HCT116 (cell line): ENCODE results near the gene CRTC3. TPM values are rescaled to one million over a fixed set of nuclear protein-coding genes. Genes with fewer than 3 reads are reported as not detected.

Experiments used
- ATAC-seq: fragments of 200-7000 bp; cut with Tn5 transposase; 2 replicates; pipeline ENCODE4 v1.9.1; 2020; ENCODE audit warnings: mild to moderate bottlenecking, moderate library complexity
- BruUV-seq: library from RNA; stranded (reverse); fragments of 400-500 nt; replicated peaks from 2 replicates; lab custom pipeline; 2021; lab: Mats Ljungman, UMichigan
- CTCF ChIA-PET: fragments of 300-600 bp; sonication (Branson Sonifier 250); formaldehyde crosslinking; loops from one replicate; lab custom pipeline; 2021; ENCODE audit warnings: antibody characterized with exemption; lab: Charles Lee
- POLR2A ChIA-PET: fragments of 300-600, 350-600 bp; sonication (Branson Sonifier 250); formaldehyde crosslinking; loops from one replicate; lab custom pipeline; 2021; ENCODE audit warnings: antibody characterized with exemption; lab: Charles Lee
- RAD21 ChIA-PET, 2 experiments: fragments of 300-600 bp; sonication (Branson Sonifier 250); formaldehyde crosslinking; loops; one replicate each; lab custom pipeline; 2023; ENCODE audit warnings: low total read pairs in 2 of 2; ENCODE audit not compliant: uncharacterized antibody in 2 of 2, unreplicated experiment in 2 of 2, low non-redundant PET in 1 of 2; lab: Charles Lee
- DNase-seq: peaks from one replicate; pipeline ENCODE4 v3.0.0-alpha.2; 2010; ENCODE audit warnings: low read depth, low spot score
- H2AFZ ChIP-seq: fragments of 200-600 bp; shearing (Covaris generic), sonication (generic); 2 replicates; pipeline ENCODE4 v1.6.1; 2017; ENCODE audit warnings: low read depth, mixed run types, mixed read lengths, antibody characterized with exemption, low read length; ENCODE audit not compliant: poor library complexity, severe bottlenecking
- H3K27ac ChIP-seq: 2 replicates; pipeline ENCODE4 v1.5.1; 2012; ENCODE audit warnings: low read depth, low read length
- H3K27me3 ChIP-seq: fragments of 200-600 bp; sonication (generic); 2 replicates; pipeline ENCODE4 v1.6.1; 2016; ENCODE audit warnings: mixed run types, low read length, mixed read lengths; ENCODE audit not compliant: insufficient read depth
- H3K36me3 ChIP-seq, 2 experiments: fragments of 200-500 bp in 1 of 2; fragments of 200-600 bp in 1 of 2; sonication (Bioruptor generic) in 1 of 2; sonication (generic) in 1 of 2; 2 replicates each; pipeline versions ENCODE4 v1.5.1 to v1.6.1; 2014 to 2016; ENCODE audit warnings: low read length in 2 of 2, inconsistent platforms in 1 of 2, mixed read lengths in 1 of 2, mixed run types in 1 of 2; ENCODE audit not compliant: insufficient read depth in 2 of 2, control insufficient read depth in 1 of 2
- H3K4me1 ChIP-seq, 2 experiments: fragments of 200-600 bp in 1 of 2; sonication (generic) in 1 of 2; 2 replicates each; pipeline versions ENCODE4 v1.5.1 to v1.6.1; 2012 to 2017; ENCODE audit warnings: low read length in 2 of 2, inconsistent platforms in 1 of 2, mild to moderate bottlenecking in 1 of 2, mixed read lengths in 1 of 2, mixed run types in 1 of 2, moderate library complexity in 1 of 2; ENCODE audit not compliant: insufficient read depth in 2 of 2, control insufficient read depth in 1 of 2
- H3K4me2 ChIP-seq: fragments of 200-600 bp; sonication (generic); 2 replicates; pipeline ENCODE4 v1.6.1; 2017; ENCODE audit warnings: mixed run types, low read length, mixed read lengths
- H3K4me3 ChIP-seq, 2 experiments: fragments of 200-600 bp in 1 of 2; sonication (generic) in 1 of 2; replicated peaks in 1 of 2; 2 replicates each; pipeline ENCODE4 v1.5.1; 2011 to 2016; ENCODE audit warnings: low read length in 2 of 2, control low read depth in 1 of 2, low read depth in 1 of 2, mild to moderate bottlenecking in 1 of 2, mixed read lengths in 1 of 2, mixed run types in 1 of 2
- H3K79me2 ChIP-seq: fragments of 200-600 bp; sonication (generic); 2 replicates; pipeline ENCODE4 v1.6.1; 2017; ENCODE audit warnings: mild to moderate bottlenecking, mixed run types, low read length, moderate library complexity, mixed read lengths; ENCODE audit not compliant: insufficient read depth
- H3K9ac ChIP-seq: fragments of 200-600 bp; sonication (generic); 2 replicates; pipeline ENCODE4 v1.6.1; 2016; ENCODE audit warnings: low read length, mixed read lengths
- H3K9me2 ChIP-seq: fragments of 200-600 bp; sonication (generic), shearing (Covaris generic); 2 replicates; pipeline ENCODE4 v1.6.1; 2017; ENCODE audit warnings: mixed run types, mild to moderate bottlenecking, moderate library complexity; ENCODE audit not compliant: insufficient read depth
- H3K9me3 ChIP-seq, 2 experiments: fragments of 200-500 bp in 1 of 2; fragments of 200-600 bp in 1 of 2; sonication (Bioruptor generic) in 1 of 2; sonication (generic) in 1 of 2; 2 replicates each; pipeline ENCODE4 v1.6.1; 2014 to 2017; ENCODE audit warnings: low read length in 2 of 2, mixed read lengths in 2 of 2, inconsistent platforms in 1 of 2, low read depth in 1 of 2, mild to moderate bottlenecking in 1 of 2, mixed run types in 1 of 2, moderate library complexity in 1 of 2; ENCODE audit not compliant: control insufficient read depth in 1 of 2, insufficient read depth in 1 of 2
- H4K20me1 ChIP-seq: fragments of 200-600 bp; sonication (generic), shearing (Covaris generic); 2 replicates; pipeline ENCODE4 v1.6.1; 2017; ENCODE audit warnings: mixed run types, mild to moderate bottlenecking, moderate library complexity; ENCODE audit not compliant: insufficient read depth
- ATF3 ChIP-seq: IDR thresholded peaks from 2 replicates; pipeline ENCODE4 v1.6.1; 2012
- CEBPB ChIP-seq: IDR thresholded peaks from 2 replicates; pipeline ENCODE4 v1.6.1; 2012; ENCODE audit warnings: low read depth
- CTCF ChIP-seq, 3 experiments: fragments of 200-600 bp in 1 of 3; sonication (generic) in 1 of 3; IDR thresholded peaks in 2 of 3; conservative IDR thresholded peaks in 1 of 3; 2 replicates each; pipeline ENCODE4 v1.5.1; 2012 to 2017; ENCODE audit warnings: low read depth in 2 of 3, low read length in 2 of 3, antibody characterized with exemption in 1 of 3, borderline replicate concordance in 1 of 3, control low read depth in 1 of 3, mild to moderate bottlenecking in 1 of 3, mixed read lengths in 1 of 3, mixed run types in 1 of 3, moderate library complexity in 1 of 3; ENCODE audit not compliant: insufficient read depth in 1 of 3
- EGR1 ChIP-seq: IDR thresholded peaks from 2 replicates; pipeline ENCODE4 v1.6.1; 2012; ENCODE audit warnings: low read depth
- ELF1 ChIP-seq: IDR thresholded peaks from 2 replicates; pipeline ENCODE4 v1.6.1; 2012; ENCODE audit warnings: low read depth, borderline replicate concordance
- EZH2 ChIP-seq: fragments of 200-600 bp; sonication (generic); IDR thresholded peaks from 2 replicates; pipeline ENCODE4 v1.6.1; 2017; ENCODE audit warnings: antibody characterized with exemption, mixed run types
- EZH2phosphoT487 ChIP-seq: fragments of 200-600 bp; IDR thresholded peaks from 2 replicates; pipeline ENCODE4 v1.6.1; 2018; ENCODE audit warnings: antibody characterized with exemption, borderline replicate concordance
- FOSL1 ChIP-seq: IDR thresholded peaks from 2 replicates; pipeline ENCODE4 v1.6.1; 2012; ENCODE audit warnings: low read depth
- MAX ChIP-seq: IDR thresholded peaks from 2 replicates; pipeline ENCODE4 v1.6.1; 2012
- POLR2A ChIP-seq: IDR thresholded peaks from 2 replicates; pipeline ENCODE4 v1.7.0; 2011; ENCODE audit warnings: borderline replicate concordance; ENCODE audit not compliant: insufficient read depth, insufficient read length; ENCODE audit errors: extremely low read depth
- POLR2AphosphoS5 ChIP-seq: IDR thresholded peaks from 2 replicates; pipeline ENCODE4 v1.6.1; 2011; ENCODE audit warnings: mild to moderate bottlenecking, low read depth, low read length, moderate library complexity
- RAD21 ChIP-seq: IDR thresholded peaks from 2 replicates; pipeline ENCODE4 v1.6.1; 2012; ENCODE audit warnings: low read depth, mild to moderate bottlenecking
- SIN3A ChIP-seq: IDR thresholded peaks from 2 replicates; pipeline ENCODE4 v1.6.1; 2012; ENCODE audit warnings: low read depth
- SP1 ChIP-seq: IDR thresholded peaks from 2 replicates; pipeline ENCODE4 v1.6.1; 2012; ENCODE audit warnings: low read depth
- SRF ChIP-seq: IDR thresholded peaks from 2 replicates; pipeline ENCODE4 v1.6.1; 2012; ENCODE audit warnings: low read depth
- TCF7L2 ChIP-seq: IDR thresholded peaks from 2 replicates; pipeline ENCODE4 v1.7.0; 2011; ENCODE audit warnings: borderline replicate concordance, inconsistent platforms; ENCODE audit not compliant: insufficient read depth, insufficient read length; ENCODE audit errors: extremely low read depth
- YY1 ChIP-seq: IDR thresholded peaks from 2 replicates; pipeline ENCODE4 v1.6.1; 2011; ENCODE audit warnings: low read length, low read depth, moderate library complexity, mild to moderate bottlenecking; ENCODE audit not compliant: insufficient replicate concordance; ENCODE audit errors: extremely low read depth
- ZBTB33 ChIP-seq: IDR thresholded peaks from 2 replicates; pipeline ENCODE4 v1.6.1; 2011; ENCODE audit warnings: mild to moderate bottlenecking, low read length, moderate library complexity; ENCODE audit not compliant: insufficient replicate concordance; ENCODE audit errors: extremely low read depth
- ZFX ChIP-seq: fragments of 450-650 bp; IDR thresholded peaks from 2 replicates; pipeline ENCODE4 v1.6.1; 2017
- intact Hi-C: fragments of 100-400 bp; cut with micrococcal nuclease; formaldehyde crosslinking; loops from 2 replicates; pipeline ENCODE4 v1.10.0; 2022
- total RNA-seq: library from RNA; stranded (reverse); gene quantifications from one replicate; pipeline ENCODE4 v1.2.1, GENCODE V29; 2021; ENCODE audit not compliant: unreplicated experiment

The CRTC3 gene
- total RNA-seq, 1 experiment from 2014 or later, result 20.7 TPM

- CTCF ChIA-PET, result no interaction called here
- no peak overlapping the region for H3K4me2 ChIP-seq
- TF ChIP-seq EZH2 (no peak), TCF7L2 (no peak), FOSL1 (no peak), MAX (no peak), ZFX (no peak), POLR2A (no peak), SRF (no peak), CTCF (IDR thresholded peaks at IDR 0.05 in 2 of 3, conservative IDR thresholded peaks at IDR 0.05 in 1 of 3; ENCODE audit: borderline replicate concordance in 1 of 3, insufficient read depth in 1 of 3, low read depth in 2 of 3, low read length in 2 of 3) (no peak), POLR2AphosphoS5 (no peak), ELF1 (no peak), SIN3A (no peak), ATF3 (no peak), CEBPB (no peak), EGR1 (no peak), EZH2phosphoT487 (no peak), YY1 (no peak), SP1 (no peak), ZBTB33 (no peak), RAD21 (no peak)
- H3K79me2 ChIP-seq, result no peaks in the 10 kb centered on the region
- no peaks in the 10 kb centered on the region for H3K36me3 ChIP-seq
- H4K20me1 ChIP-seq, result no peaks in the 10 kb centered on the region
- DNase-seq (no peak), ATAC-seq (no peak)
- H3K27ac ChIP-seq, result no peak overlapping the region
- peaks cover 4 to 9% of the 10 kb centered on the region in 2 experiments; a peak in 3 of 4 replicates for H3K4me1 ChIP-seq
- H3K4me3 ChIP-seq, result no peak overlapping the region
- no peak overlapping the region for H2AFZ ChIP-seq
- no TSS peak for BruUV-seq
- no peaks in the 10 kb centered on the region for H3K9me3 ChIP-seq
- H3K9me2 ChIP-seq, result no peaks in the 10 kb centered on the region
- no peak overlapping the region for H3K9ac ChIP-seq
- H3K27me3 ChIP-seq, result no peaks in the 10 kb centered on the region
- RAD21 ChIA-PET, result no interaction called here
- POLR2A ChIA-PET, result no interaction called here
- intact Hi-C loops, result no loop called here
These were observed 69.9 kb downstream of the CRTC3 start for GRCh38 chr15:90599644-90600043.
